HG03103 (cell line): ENCODE measurements around the gene SH3PXD2A.

Experiments
- ATAC-seq: cut with Tn5 transposase; IDR thresholded peaks from one replicate; pipeline ENCODE4 v1.9.1; 2021; ENCODE audit warnings: low read depth; ENCODE audit not compliant: unreplicated experiment

SH3PXD2A gene

DNA sequence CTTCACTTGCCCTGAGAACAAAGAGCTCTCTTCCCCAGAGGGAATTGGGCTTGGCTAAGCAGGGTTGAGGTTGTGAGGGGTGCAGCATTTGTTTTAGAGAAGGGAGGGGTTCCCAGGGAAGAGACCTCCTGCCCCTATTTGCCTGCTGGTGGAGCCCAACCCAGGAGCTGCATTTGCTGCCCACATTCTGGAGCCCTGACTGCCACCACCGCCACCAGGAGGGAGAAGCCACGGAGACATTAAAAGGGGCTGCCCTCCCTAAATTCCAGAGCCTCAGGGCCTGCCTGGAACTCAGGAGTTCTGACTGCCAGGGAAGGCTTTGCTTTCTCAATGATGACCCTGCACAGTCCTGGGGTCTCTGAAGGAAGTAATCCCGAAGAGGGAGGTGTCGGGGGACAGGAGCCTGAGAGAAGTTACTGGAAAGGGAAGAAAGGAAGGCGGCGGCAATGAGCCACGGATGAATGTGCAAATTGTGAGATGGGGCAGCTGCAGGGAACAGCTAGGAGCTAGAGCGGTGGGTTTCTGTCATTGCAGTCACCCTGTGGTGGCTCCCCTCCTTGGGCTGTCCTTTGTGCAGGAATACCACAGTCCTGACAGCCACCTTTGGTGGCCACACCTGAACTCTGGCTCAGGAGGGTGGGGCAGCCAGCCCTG, 310.6 kb downstream of the SH3PXD2A start:
- no peak for ATAC-seq
